K562 (cell line): ENCODE measurements around the gene CACNA2D4.

Source experiments
- ESRRA ChIP-seq: fragments of 450-650 bp; IDR thresholded peaks from 2 replicates; pipeline ENCODE4 v1.6.1; 2014; ENCODE audit warnings: low read depth, mild to moderate bottlenecking, moderate library complexity, borderline replicate concordance
- PHF21A ChIP-seq: fragments of 450-650 bp; IDR thresholded peaks from 2 replicates; pipeline ENCODE4 v1.6.1; 2017; ENCODE audit warnings: low read depth, borderline replicate concordance
- POLR2AphosphoS5 ChIP-seq: IDR thresholded peaks from 2 replicates; pipeline ENCODE4 v1.6.1; 2011; ENCODE audit warnings: mild to moderate bottlenecking, low read depth, low read length, moderate library complexity; ENCODE audit not compliant: control insufficient read depth, insufficient read depth
- SMARCB1 ChIP-seq: IDR thresholded peaks from 2 replicates; pipeline ENCODE4 v1.6.1; 2011; ENCODE audit warnings: improper control_type of control experiment, low read depth; ENCODE audit not compliant: insufficient read length
- TF ChIP-seq, protein P1 (sequence below), 3 experiments: IDR thresholded peaks in 2 of 3; conservative IDR thresholded peaks in 1 of 3; 2 replicates each; pipeline ENCODE4 v1.5.1; 2011 to 2012; ENCODE audit warnings: low read length in 3 of 3, mild to moderate bottlenecking in 3 of 3, control low read depth in 2 of 3, improper control_type of control experiment in 1 of 3, inconsistent platforms in 1 of 3, low read depth in 1 of 3, mixed read lengths in 1 of 3, moderate library complexity in 1 of 3; ENCODE audit not compliant: insufficient read depth in 2 of 3

- TF ChIP-seq SMARCB1, result no peak
- TF ChIP-seq, protein P1, sequence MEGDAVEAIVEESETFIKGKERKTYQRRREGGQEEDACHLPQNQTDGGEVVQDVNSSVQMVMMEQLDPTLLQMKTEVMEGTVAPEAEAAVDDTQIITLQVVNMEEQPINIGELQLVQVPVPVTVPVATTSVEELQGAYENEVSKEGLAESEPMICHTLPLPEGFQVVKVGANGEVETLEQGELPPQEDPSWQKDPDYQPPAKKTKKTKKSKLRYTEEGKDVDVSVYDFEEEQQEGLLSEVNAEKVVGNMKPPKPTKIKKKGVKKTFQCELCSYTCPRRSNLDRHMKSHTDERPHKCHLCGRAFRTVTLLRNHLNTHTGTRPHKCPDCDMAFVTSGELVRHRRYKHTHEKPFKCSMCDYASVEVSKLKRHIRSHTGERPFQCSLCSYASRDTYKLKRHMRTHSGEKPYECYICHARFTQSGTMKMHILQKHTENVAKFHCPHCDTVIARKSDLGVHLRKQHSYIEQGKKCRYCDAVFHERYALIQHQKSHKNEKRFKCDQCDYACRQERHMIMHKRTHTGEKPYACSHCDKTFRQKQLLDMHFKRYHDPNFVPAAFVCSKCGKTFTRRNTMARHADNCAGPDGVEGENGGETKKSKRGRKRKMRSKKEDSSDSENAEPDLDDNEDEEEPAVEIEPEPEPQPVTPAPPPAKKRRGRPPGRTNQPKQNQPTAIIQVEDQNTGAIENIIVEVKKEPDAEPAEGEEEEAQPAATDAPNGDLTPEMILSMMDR (IDR thresholded peaks at IDR 0.05 in 2 of 3, conservative IDR thresholded peaks at IDR 0.05 in 1 of 3; ENCODE audit: insufficient read depth in 2 of 3, low read depth in 1 of 3, low read length in 3 of 3), result no peak
- TF ChIP-seq PHF21A, result no peak
- no peak for TF ChIP-seq ESRRA
- no peak for TF ChIP-seq POLR2AphosphoS5
These were observed 16.4 kb upstream of the CACNA2D4 start for GRCh38 chr12:1934831-1935230.
